Endodermal cell (in vitro differentiated cells): ENCODE data around the gene ATP6V1D. TPM values are rescaled to one million over a fixed set of nuclear protein-coding genes. Genes with fewer than 3 reads are reported as not detected.

Experiments used
- DNase-seq: peaks from one replicate; pipeline ENCODE4 v3.0.0-alpha.2; 2017
- H3K27ac ChIP-seq: 2 replicates; pipeline ENCODE4 v1.5.1; 2013; ENCODE audit warnings: mild to moderate bottlenecking, low read depth, low read length, moderate library complexity
- H3K27me3 ChIP-seq: 2 replicates; pipeline ENCODE4 v1.6.1; 2013; ENCODE audit warnings: mild to moderate bottlenecking, low read length, moderate library complexity; ENCODE audit not compliant: insufficient read depth, control insufficient read depth, poor library complexity, severe bottlenecking
- H3K36me3 ChIP-seq: 2 replicates; pipeline ENCODE4 v1.7.0; 2013; ENCODE audit warnings: mild to moderate bottlenecking, low read length, moderate library complexity; ENCODE audit not compliant: control insufficient read depth, insufficient read depth
- H3K4me1 ChIP-seq: one replicate; pipeline ENCODE4 v1.7.0; 2013; ENCODE audit warnings: low read length; ENCODE audit not compliant: control insufficient read depth, insufficient read depth
- H3K4me3 ChIP-seq: 2 replicates; pipeline ENCODE4 v1.5.1; 2013; ENCODE audit warnings: mild to moderate bottlenecking, low read length, moderate library complexity
- H3K9ac ChIP-seq: 2 replicates; pipeline ENCODE4 v1.6.1; 2013; ENCODE audit warnings: mild to moderate bottlenecking, low read length, moderate library complexity; ENCODE audit not compliant: poor library complexity, severe bottlenecking; ENCODE audit errors: extremely low read depth
- H3K9me3 ChIP-seq: 2 replicates; pipeline ENCODE4 v1.6.1; 2013; ENCODE audit warnings: mild to moderate bottlenecking, low read length, moderate library complexity; ENCODE audit not compliant: control insufficient read depth
- H3K27ac Mint-ChIP-seq: 2 replicates; pipeline ENCODE4 v1.8.0; 2020; ENCODE audit warnings: mixed read lengths
- H3K27me3 Mint-ChIP-seq: 2 replicates; pipeline ENCODE4 v1.8.0; 2021; ENCODE audit warnings: mild to moderate bottlenecking, mixed read lengths; ENCODE audit not compliant: insufficient read depth
- H3K36me3 Mint-ChIP-seq: 2 replicates; pipeline ENCODE4 v1.8.0; 2020; ENCODE audit warnings: low read depth, mixed read lengths
- H3K4me1 Mint-ChIP-seq: 2 replicates; pipeline ENCODE4 v1.8.0; 2020; ENCODE audit warnings: mixed read lengths
- H3K4me3 Mint-ChIP-seq: 2 replicates; pipeline ENCODE4 v1.8.0; 2020; ENCODE audit warnings: mild to moderate bottlenecking, moderate library complexity, mixed read lengths
- H3K9me3 Mint-ChIP-seq: 2 replicates; pipeline ENCODE4 v1.8.0; 2020; ENCODE audit warnings: mild to moderate bottlenecking, mixed read lengths
- CTCF ChIP-seq: fragments of 200-600 bp; sonication (generic); conservative IDR thresholded peaks from 2 replicates; pipeline ENCODE4 v1.5.0; 2021; ENCODE audit warnings: antibody characterized with exemption, mild to moderate bottlenecking
- WGBS, 2 experiments: methylation state at CpG; one replicate each; pipeline versions ENCODE4 v1.1.5 to v1.1.7; 2013; ENCODE audit warnings: missing lambda C conversion rate in 2 of 2, mixed read lengths in 1 of 2; ENCODE audit not compliant: insufficient coverage in 1 of 2, insufficient read length in 1 of 2; 5-methylcytosine and 5-hydroxymethylcytosine counted together
- total RNA-seq, 2 donors: library from RNA; stranded (reverse); fragmentation: NEBNext Ultra II Directional in 1 of 2; extraction: Animal tissue kit (Norgen Biotek cat#: 25700) in 1 of 2; gene quantifications; 2 replicates in 1 of 2; 3 replicates in 1 of 2; pipeline ENCODE4 v1.2.1, GENCODE V29; 2021

Gene ATP6V1D
- total RNA-seq, 2 donors from 2014 or later: 82.2 to 108 TPM

GRCh38 chr14:67395876-67396189 is 36.2 kb upstream of the ATP6V1D start:
- peaks cover 8% of the 10 kb centered on the region for H3K27me3 Mint-ChIP-seq
- 92 to 95% methylated on average over 3 to 5 of the region's 5 CpGs for WGBS, 2 experiments
- no peak for TF ChIP-seq CTCF
- H3K4me1 Mint-ChIP-seq: peaks cover 9% of the 10 kb centered on the region
- Histone ChIP-seq H3K9ac (no peak overlapping the region), H3K4me3 (no peak overlapping the region), H3K9me3 (no peaks in the 10 kb centered on the region), H3K36me3 (no peaks in the 10 kb centered on the region), H3K4me1 (no peaks in the 10 kb centered on the region), H3K27ac (no peak overlapping the region), H3K27me3 (no peaks in the 10 kb centered on the region)
- DNase-seq: no peak
- H3K9me3 Mint-ChIP-seq: no peaks in the 10 kb centered on the region
- H3K36me3 Mint-ChIP-seq: no peaks in the 10 kb centered on the region
- peak overlapping the region; percentile 11 for H3K27ac Mint-ChIP-seq
- no peak overlapping the region for H3K4me3 Mint-ChIP-seq

- 79 to 90% methylated on average over 8 to 16 of the region's 16 CpGs for WGBS, 2 experiments
- Mint-ChIP-seq H3K27ac (peak overlapping the region; percentile 11), H3K4me3 (no peak overlapping the region), H3K36me3 (no peaks in the 10 kb centered on the region), H3K9me3 (no peaks in the 10 kb centered on the region), H3K27me3 (peaks cover 5% of the 10 kb centered on the region), H3K4me1 (peaks cover 9% of the 10 kb centered on the region)
- no peak for DNase-seq
- Histone ChIP-seq H3K9me3 (no peaks in the 10 kb centered on the region), H3K9ac (no peak overlapping the region), H3K27ac (no peak overlapping the region), H3K4me1 (no peaks in the 10 kb centered on the region), H3K27me3 (no peaks in the 10 kb centered on the region), H3K36me3 (no peaks in the 10 kb centered on the region), H3K4me3 (no peak overlapping the region)
- TF ChIP-seq CTCF: no peak
These were observed 35.7 kb upstream of the ATP6V1D start for GRCh38 chr14:67395086-67395875.

GRCh38 chr14:67393689-67394088 is 34.1 kb upstream of the ATP6V1D start:
- H3K27ac Mint-ChIP-seq: no peak overlapping the region

More at GRCh38 chr14:67393689-67394088, 34.1 kb upstream of the ATP6V1D start:
- H3K4me1 Mint-ChIP-seq: peaks cover 9% of the 10 kb centered on the region
- H3K27me3 Mint-ChIP-seq: peaks cover 1% of the 10 kb centered on the region
- TF ChIP-seq CTCF: no peak
- Histone ChIP-seq H3K9me3 (no peaks in the 10 kb centered on the region), H3K9ac (no peak overlapping the region), H3K27ac (no peak overlapping the region), H3K4me3 (no peak overlapping the region), H3K27me3 (no peaks in the 10 kb centered on the region), H3K4me1 (no peaks in the 10 kb centered on the region), H3K36me3 (no peaks in the 10 kb centered on the region)
- H3K9me3 Mint-ChIP-seq: no peaks in the 10 kb centered on the region
- WGBS, 2 experiments: 89 to 98% methylated on average over 6 of the region's 6 CpGs
- no peak for DNase-seq
- no peak overlapping the region for H3K4me3 Mint-ChIP-seq
- no peaks in the 10 kb centered on the region for H3K36me3 Mint-ChIP-seq
